Trophoblast cell (in vitro differentiated cells and primary cell): ENCODE measurements around the gene SCARF2.

Experiments used
- DNase-seq, 2 donors: peaks; one replicate each; pipeline ENCODE4 v3.0.0-alpha.2; 2016
- H2AFZ ChIP-seq: 2 replicates; pipeline ENCODE4 v1.6.1; 2013; ENCODE audit warnings: low read length, moderate library complexity, mild to moderate bottlenecking; ENCODE audit not compliant: insufficient read depth, poor library complexity
- H2AK5ac ChIP-seq: 2 replicates; pipeline ENCODE4 v1.6.1; 2013; ENCODE audit warnings: mild to moderate bottlenecking, low read length
- H2BK120ac ChIP-seq: 2 replicates; pipeline ENCODE4 v1.6.1; 2013; ENCODE audit warnings: low read length, mild to moderate bottlenecking, moderate library complexity; ENCODE audit not compliant: insufficient read depth, poor library complexity
- H2BK12ac ChIP-seq: 2 replicates; pipeline ENCODE4 v1.6.1; 2013; ENCODE audit warnings: mild to moderate bottlenecking, low read length, moderate library complexity
- H2BK5ac ChIP-seq: 2 replicates; pipeline ENCODE4 v1.6.1; 2013; ENCODE audit warnings: low read length, low read depth, moderate library complexity, mild to moderate bottlenecking; ENCODE audit not compliant: poor library complexity
- H3K14ac ChIP-seq: 2 replicates; pipeline ENCODE4 v1.6.1; 2013; ENCODE audit warnings: mild to moderate bottlenecking, low read length
- H3K18ac ChIP-seq: 2 replicates; pipeline ENCODE4 v1.6.1; 2013; ENCODE audit warnings: mild to moderate bottlenecking, low read length
- H3K23ac ChIP-seq: 2 replicates; pipeline ENCODE4 v1.6.1; 2013; ENCODE audit warnings: low read length
- H3K27ac ChIP-seq: 2 replicates; pipeline ENCODE4 v1.5.1; 2013; ENCODE audit warnings: low read depth, mild to moderate bottlenecking, inconsistent platforms, low read length, moderate library complexity
- H3K27me3 ChIP-seq: 2 replicates; pipeline ENCODE4 v1.6.1; 2013; ENCODE audit warnings: inconsistent platforms, mild to moderate bottlenecking, low read length, moderate library complexity; ENCODE audit not compliant: insufficient read depth
- H3K36me3 ChIP-seq, 2 experiments: 1 replicate in 1 of 2; 2 replicates in 1 of 2; pipeline ENCODE4 v1.6.1; 2013; ENCODE audit warnings: low read length in 2 of 2, mild to moderate bottlenecking in 2 of 2, moderate library complexity in 1 of 2; ENCODE audit not compliant: insufficient read depth in 2 of 2, control insufficient read depth in 1 of 2
- H3K4ac ChIP-seq: 2 replicates; pipeline ENCODE4 v1.6.1; 2013; ENCODE audit warnings: low read depth, mild to moderate bottlenecking, low read length, moderate library complexity
- H3K4me1 ChIP-seq, 2 experiments: 1 replicate in 1 of 2; 2 replicates in 1 of 2; pipeline ENCODE4 v1.6.1; 2013; ENCODE audit warnings: low read length in 2 of 2, mild to moderate bottlenecking in 2 of 2, moderate library complexity in 1 of 2; ENCODE audit not compliant: insufficient read depth in 2 of 2, control insufficient read depth in 1 of 2
- H3K4me2 ChIP-seq: 2 replicates; pipeline ENCODE4 v1.6.1; 2013; ENCODE audit warnings: inconsistent platforms, mild to moderate bottlenecking, low read length, moderate library complexity
- H3K4me3 ChIP-seq: 2 replicates; pipeline ENCODE4 v1.5.1; 2013; ENCODE audit warnings: mild to moderate bottlenecking, low read depth, low read length, inconsistent platforms
- H3K79me1 ChIP-seq: one replicate; pipeline ENCODE4 v1.6.1; 2013; ENCODE audit warnings: low read length
- H3K79me2 ChIP-seq: 2 replicates; pipeline ENCODE4 v1.6.1; 2013; ENCODE audit warnings: low read length, mild to moderate bottlenecking; ENCODE audit not compliant: control insufficient read depth, insufficient read depth, poor library complexity
- H3K9ac ChIP-seq: 2 replicates; pipeline ENCODE4 v1.6.1; 2013; ENCODE audit warnings: mild to moderate bottlenecking, low read length
- H3K9me3 ChIP-seq: 2 replicates; pipeline ENCODE4 v1.6.1; 2013; ENCODE audit warnings: low read depth, mild to moderate bottlenecking, control low read depth, inconsistent platforms, low read length; ENCODE audit not compliant: insufficient read depth
- H4K12ac ChIP-seq: 2 replicates; pipeline ENCODE4 v1.6.1; 2013; ENCODE audit warnings: low read depth, mild to moderate bottlenecking, low read length, moderate library complexity
- H4K8ac ChIP-seq: 2 replicates; pipeline ENCODE4 v1.6.1; 2013; ENCODE audit warnings: low read depth, mild to moderate bottlenecking, low read length, moderate library complexity
- H4K91ac ChIP-seq: one replicate; pipeline ENCODE4 v1.6.1; 2013; ENCODE audit warnings: low read depth, mild to moderate bottlenecking, low read length, moderate library complexity
- WGBS: extraction: QIAGEN DNeasy Blood & Tissue Kit; methylation state at CpG from one replicate; pipeline ENCODE4 v1.1.7; 2013; ENCODE audit warnings: missing lambda C conversion rate; ENCODE audit not compliant: insufficient read length, insufficient coverage; ENCODE audit errors: extremely low coverage; 5-methylcytosine and 5-hydroxymethylcytosine counted together

Gene SCARF2

DNA sequence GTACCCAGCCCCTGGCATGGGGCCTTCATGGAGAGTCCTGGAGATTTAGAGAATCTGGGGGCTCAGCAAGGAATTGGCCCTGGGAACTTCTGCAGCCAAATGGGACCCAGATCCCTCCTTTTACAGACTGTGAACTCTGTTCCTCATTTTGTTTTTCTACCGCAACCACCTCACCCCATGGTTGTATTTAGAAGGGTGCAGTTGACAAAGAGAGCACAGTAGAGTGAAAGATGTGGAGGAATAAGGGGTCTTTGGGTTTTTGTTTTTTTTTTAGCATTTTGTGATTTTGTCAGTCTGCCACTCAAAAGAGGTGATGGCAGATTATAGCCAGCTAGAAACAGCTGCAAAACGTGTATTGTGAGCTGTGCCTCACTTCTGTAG lies 41.7 kb downstream of the SCARF2 start:
- Histone ChIP-seq H3K9me3 (peaks cover 4% of the 10 kb centered on the region), H3K79me2 (peaks cover 5% of the 10 kb centered on the region), H3K4me2 (no peak overlapping the region), H3K9ac (no peak overlapping the region), H2BK5ac (no peak overlapping the region), H4K12ac (no peak overlapping the region), H4K91ac (no peak overlapping the region), H3K4ac (no peak overlapping the region), H3K4me3 (no peak overlapping the region), H2BK120ac (no peak overlapping the region), H4K8ac (no peak overlapping the region), H2BK12ac (no peak overlapping the region), H2AFZ (no peak overlapping the region), H2AK5ac (no peak overlapping the region), H3K79me1 (peaks cover 5% of the 10 kb centered on the region), H3K4me1 (peaks cover 13 to 18% of the 10 kb centered on the region in 2 experiments), H3K27ac (no peak overlapping the region), H3K14ac (no peak overlapping the region), H3K18ac (no peak overlapping the region), H3K36me3 (peaks cover 9 to 11% of the 10 kb centered on the region in 2 experiments), H3K27me3 (no peaks in the 10 kb centered on the region), H3K23ac (no peak overlapping the region)
- WGBS = no CpG with 5 or more reads among the region's 2 CpGs
- DNase-seq = no peak

GRCh38 chr22:20395181-20395906 lies 42.3 kb downstream of the SCARF2 start:
- WGBS = no CpG with 5 or more reads among the region's 20 CpGs
- no peak overlapping the region for H2BK5ac ChIP-seq

DNA sequence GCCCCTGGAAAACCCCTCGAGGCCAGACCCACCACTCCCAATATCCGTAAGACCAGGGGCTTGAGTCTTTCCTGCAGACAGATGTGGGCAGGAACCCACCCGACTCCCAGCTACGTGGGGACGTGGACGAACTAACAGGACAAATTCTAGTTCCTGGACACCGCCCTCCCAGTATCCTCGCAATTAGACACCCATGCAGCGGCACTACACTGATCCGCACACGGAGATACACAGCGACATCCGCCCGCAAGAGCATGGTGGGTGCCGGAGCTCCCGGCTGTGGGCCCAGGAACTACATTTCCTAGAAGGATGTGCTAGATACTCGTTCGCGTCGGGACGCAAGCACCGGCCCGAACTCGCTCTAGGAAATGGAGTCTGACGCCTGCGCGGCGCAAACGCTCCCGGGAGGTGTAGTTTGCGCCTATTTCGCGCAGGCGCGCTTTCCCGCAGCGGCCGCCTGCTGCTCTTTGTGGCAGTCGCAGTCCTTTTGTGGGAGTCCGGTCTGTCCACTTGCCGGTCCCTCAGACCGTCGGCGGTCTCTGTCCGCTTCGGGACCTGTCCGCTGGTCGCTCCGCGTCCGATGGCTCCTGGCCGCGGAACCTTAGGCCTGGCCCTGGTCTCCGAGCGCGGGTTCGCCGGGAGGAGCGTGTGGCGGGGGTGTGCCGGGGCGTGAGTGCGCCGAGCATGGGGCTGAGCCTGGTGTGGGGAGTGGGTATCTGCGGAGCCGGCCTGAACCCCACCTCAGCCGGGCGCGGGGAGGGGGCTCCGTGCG lies 43.7 kb downstream of the SCARF2 start, which contains the start of gene ZNF74:
Gene ZNF74 (plus strand): TSS at position 447 of the 772 bp plus-strand sequence. CDS start 478 bp downstream, outside the sequence.
- Histone ChIP-seq H3K27me3 (no peaks in the 10 kb centered on the region), H2AK5ac (peak within 1 kb of the TSS; percentile 18)
- WGBS = no CpG with 5 or more reads among the region's 71 CpGs

More at GRCh38 chr22:20395181-20395906, 42.3 kb downstream of the SCARF2 start:
- Histone ChIP-seq H3K27me3 (no peaks in the 10 kb centered on the region), H2AK5ac (no peak overlapping the region), H3K4ac (peak overlapping the region; percentile 36), H3K36me3 (peaks cover 4 to 5% of the 10 kb centered on the region in 2 experiments), H3K27ac (no peak overlapping the region), H3K79me1 (peaks cover 5% of the 10 kb centered on the region), H4K91ac (no peak overlapping the region), H4K12ac (peak overlapping the region; percentile 47), H3K23ac (peak overlapping the region; percentile 43), H3K4me2 (peak overlapping the region; percentile 89), H2BK12ac (no peak overlapping the region), H2BK120ac (no peak overlapping the region), H4K8ac (no peak overlapping the region), H3K14ac (no peak overlapping the region), H3K9ac (no peak overlapping the region), H3K4me1 (peaks cover 13 to 18% of the 10 kb centered on the region in 2 experiments), H3K79me2 (peaks cover 5% of the 10 kb centered on the region), H2AFZ (no peak overlapping the region), H3K4me3 (no peak overlapping the region), H3K9me3 (peaks cover 4% of the 10 kb centered on the region), H3K18ac (no peak overlapping the region)
- DNase-seq = no peak

GRCh38 chr22:20392983-20393704 lies 44.5 kb downstream of the SCARF2 start:
- Histone ChIP-seq H3K4ac (peak overlapping the region; percentile 57), H4K8ac (peak overlapping the region; percentile 99), H3K18ac (peak overlapping the region; percentile 75), H3K14ac (peak overlapping the region; percentile 76), H4K91ac (peak overlapping the region; percentile 90), H3K79me1 (peaks cover 5% of the 10 kb centered on the region), H3K9ac (no peak overlapping the region), H2AFZ (peak overlapping the region; percentile 96), H3K27me3 (no peaks in the 10 kb centered on the region), H4K12ac (peak overlapping the region; percentile 95), H3K4me1 (peaks cover 13 to 18% of the 10 kb centered on the region in 2 experiments), H2BK5ac (no peak overlapping the region), H3K27ac (peak overlapping the region; percentile 51), H2BK12ac (no peak overlapping the region), H3K23ac (no peak overlapping the region), H2AK5ac (peak overlapping the region; percentile 18), H3K4me2 (peak overlapping the region; percentile 89), H2BK120ac (peak overlapping the region; percentile 70), H3K79me2 (peaks cover 5% of the 10 kb centered on the region), H3K9me3 (peaks cover 5% of the 10 kb centered on the region), H3K36me3 (peaks cover 2 to 3% of the 10 kb centered on the region in 2 experiments), H3K4me3 (no peak overlapping the region)
- no CpG with 5 or more reads among the region's 23 CpGs for WGBS
- no peak for DNase-seq

More for the DNA sequence above, 43.7 kb downstream of the SCARF2 start, which contains the start of gene ZNF74:
- peak within 1 kb of the TSS; percentile 70 for H2BK120ac ChIP-seq
- H3K4me3 ChIP-seq = peak within 1 kb of the TSS; percentile 88
- no peak within 1 kb of the TSS for H3K23ac ChIP-seq
- H4K8ac ChIP-seq = peak within 1 kb of the TSS; percentile 99
- peak within 1 kb of the TSS; percentile 91 for H4K91ac ChIP-seq
- H3K4me2 ChIP-seq = peak within 1 kb of the TSS; percentile 89
- DNase-seq = peak; percentile 72 to 89
- H3K18ac ChIP-seq = peak within 1 kb of the TSS; percentile 89
- H3K27ac ChIP-seq = peak within 1 kb of the TSS; percentile 51
- H4K12ac ChIP-seq = peak within 1 kb of the TSS; percentile 98
- no peak within 1 kb of the TSS for H2BK12ac ChIP-seq
- peaks cover 13 to 18% of the 10 kb centered on the region in 2 experiments for H3K4me1 ChIP-seq
- H2AFZ ChIP-seq = peak within 1 kb of the TSS; percentile 99
- H3K79me2 ChIP-seq = peaks cover 5% of the 10 kb centered on the region
- H3K14ac ChIP-seq = peak within 1 kb of the TSS; percentile 97
- peak within 1 kb of the TSS; percentile 86 for H3K9ac ChIP-seq
- H3K4ac ChIP-seq = peak within 1 kb of the TSS; percentile 57
- peaks cover 5% of the 10 kb centered on the region for H3K79me1 ChIP-seq
- peaks cover 2 to 3% of the 10 kb centered on the region in 2 experiments for H3K36me3 ChIP-seq
- peak within 1 kb of the TSS; percentile 71 for H2BK5ac ChIP-seq
- H3K9me3 ChIP-seq = peaks cover 5% of the 10 kb centered on the region
